Adipocyte (in vitro differentiated cells): ENCODE data around the gene SAMD4B.

Source experiments
- DNase-seq: peaks from one replicate; pipeline ENCODE4 v3.0.0-alpha.2; 2015; ENCODE audit warnings: low read depth
- H3K27me3 ChIP-seq: replicated peaks from 2 replicates; pipeline ENCODE4 v1.7.0; 2013; ENCODE audit warnings: mild to moderate bottlenecking, low read length, moderate library complexity; ENCODE audit not compliant: control insufficient read depth, insufficient read depth
- H3K36me3 ChIP-seq: 2 replicates; pipeline ENCODE4 v1.7.0; 2013; ENCODE audit warnings: low read length, mild to moderate bottlenecking, moderate library complexity; ENCODE audit not compliant: control insufficient read depth, insufficient read depth, severe bottlenecking
- H3K4me1 ChIP-seq: 2 replicates; pipeline ENCODE4 v1.7.0; 2013; ENCODE audit warnings: mild to moderate bottlenecking, low read length, moderate library complexity; ENCODE audit not compliant: control insufficient read depth, insufficient read depth
- H3K4me3 ChIP-seq: 2 replicates; pipeline ENCODE4 v1.7.0; 2013; ENCODE audit warnings: mild to moderate bottlenecking, low read length, moderate library complexity
- H3K9ac ChIP-seq: 2 replicates; pipeline ENCODE4 v1.7.0; 2013; ENCODE audit warnings: mild to moderate bottlenecking, low read length, moderate library complexity
- H3K9me3 ChIP-seq: 2 replicates; pipeline ENCODE4 v1.7.0; 2013; ENCODE audit warnings: mild to moderate bottlenecking, low read length, moderate library complexity; ENCODE audit not compliant: control insufficient read depth

Gene SAMD4B

DNA sequence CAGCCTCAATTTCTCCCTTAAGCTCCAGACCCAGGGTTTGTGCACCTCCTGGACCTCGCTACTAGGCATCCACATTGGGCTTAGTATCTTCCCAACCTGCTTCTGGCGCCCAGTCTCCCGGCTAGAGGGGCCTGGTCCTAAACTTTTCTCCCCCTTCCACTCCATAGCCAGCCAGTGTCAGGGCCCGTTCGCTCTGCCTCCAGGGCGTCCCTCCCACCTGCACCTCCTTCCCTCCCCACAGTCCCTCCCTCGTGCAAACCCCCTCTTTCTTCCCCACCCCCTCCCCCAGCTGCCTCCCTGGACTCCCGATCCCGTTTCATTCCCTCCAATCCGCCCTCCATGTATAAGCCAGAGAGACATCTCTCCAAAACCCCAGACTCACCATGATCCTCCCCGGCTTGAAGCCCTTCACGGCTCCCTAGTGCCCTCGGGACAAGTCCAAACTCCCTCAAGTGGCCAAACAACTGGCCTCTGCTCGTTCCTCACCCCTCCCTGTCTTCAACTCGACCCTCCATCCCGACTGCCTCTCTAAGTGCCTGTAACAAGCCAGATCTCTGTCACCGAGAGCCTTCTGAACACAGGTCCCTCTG is 997 bp upstream of the SAMD4B start:
- H3K9ac ChIP-seq, result peak overlapping the region; percentile 94
- peak overlapping the region; percentile 96 for H3K4me3 ChIP-seq
- peaks cover 27% of the 10 kb centered on the region for H3K4me1 ChIP-seq
- DNase-seq, result peak; percentile 67
- H3K9me3 ChIP-seq, result no peaks in the 10 kb centered on the region
- no peaks in the 10 kb centered on the region for H3K27me3 ChIP-seq
- peaks cover 3% of the 10 kb centered on the region for H3K36me3 ChIP-seq

GRCh38 chr19:39342647-39343305 is 555 bp downstream of the SAMD4B start:
- H3K9ac ChIP-seq, result peak overlapping the region; percentile 91
- no peaks in the 10 kb centered on the region for H3K27me3 ChIP-seq
- H3K36me3 ChIP-seq, result peaks cover 3% of the 10 kb centered on the region
- H3K4me1 ChIP-seq, result peaks cover 40% of the 10 kb centered on the region
- H3K4me3 ChIP-seq, result peak overlapping the region; percentile 90
- DNase-seq, result peak; percentile 59
- no peaks in the 10 kb centered on the region for H3K9me3 ChIP-seq

GRCh38 chr19:39345956-39346355 is 3.7 kb downstream of the SAMD4B start:
- Histone ChIP-seq H3K4me1 (peaks cover 42% of the 10 kb centered on the region), H3K36me3 (peaks cover 20% of the 10 kb centered on the region), H3K4me3 (no peak overlapping the region)

DNA sequence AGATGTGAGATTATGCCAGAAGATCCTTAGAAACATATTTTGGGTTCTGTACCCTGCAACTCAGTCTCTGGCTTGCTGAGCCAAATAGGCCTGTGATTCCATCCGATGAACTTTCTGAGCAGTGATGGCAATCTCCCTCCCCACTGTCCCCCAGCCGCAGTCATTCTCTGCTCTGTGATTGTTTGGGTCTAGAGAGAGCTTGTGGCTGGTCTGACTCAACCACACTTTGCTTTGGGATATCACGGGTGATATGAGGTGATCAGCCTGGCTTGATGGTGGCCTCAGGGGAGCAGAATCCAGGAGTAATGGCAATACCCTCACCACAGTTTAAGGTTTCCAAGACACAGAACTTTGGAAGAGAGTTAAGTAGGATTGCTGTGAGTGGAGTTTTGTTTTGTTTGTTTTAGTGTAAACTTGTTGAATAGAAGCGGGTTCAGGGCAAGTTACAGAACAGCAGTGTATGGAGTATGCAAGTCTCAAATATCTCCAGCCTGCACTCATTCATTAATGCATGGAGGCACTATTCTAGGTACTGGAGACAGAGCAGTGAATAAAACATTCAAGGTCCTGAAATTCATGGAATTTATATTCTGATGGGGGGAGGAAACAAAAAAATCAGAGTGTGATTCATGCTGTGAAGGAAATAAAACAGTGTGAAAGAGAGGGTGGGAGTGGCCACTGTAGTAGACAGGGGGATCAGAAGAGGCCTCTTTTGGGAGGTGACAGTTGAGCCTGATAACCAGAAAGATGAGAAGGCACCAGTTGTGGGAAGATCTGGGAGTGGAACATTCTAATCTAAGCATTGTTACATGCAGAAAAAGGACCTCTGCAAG is 5.3 kb downstream of the SAMD4B start:
- H3K27me3 ChIP-seq, result no peaks in the 10 kb centered on the region
- peaks cover 56% of the 10 kb centered on the region for H3K4me1 ChIP-seq
- H3K4me3 ChIP-seq, result peak overlapping the region; percentile 49
- peak overlapping the region; percentile 16 for H3K9ac ChIP-seq
- DNase-seq, result peak; percentile 35
- H3K36me3 ChIP-seq, result peaks cover 26% of the 10 kb centered on the region
- no peaks in the 10 kb centered on the region for H3K9me3 ChIP-seq

More at GRCh38 chr19:39345956-39346355, 3.7 kb downstream of the SAMD4B start:
- H3K9me3 ChIP-seq, result no peaks in the 10 kb centered on the region
- no peak overlapping the region for H3K9ac ChIP-seq
- H3K27me3 ChIP-seq, result no peaks in the 10 kb centered on the region
- DNase-seq, result no peak

DNA sequence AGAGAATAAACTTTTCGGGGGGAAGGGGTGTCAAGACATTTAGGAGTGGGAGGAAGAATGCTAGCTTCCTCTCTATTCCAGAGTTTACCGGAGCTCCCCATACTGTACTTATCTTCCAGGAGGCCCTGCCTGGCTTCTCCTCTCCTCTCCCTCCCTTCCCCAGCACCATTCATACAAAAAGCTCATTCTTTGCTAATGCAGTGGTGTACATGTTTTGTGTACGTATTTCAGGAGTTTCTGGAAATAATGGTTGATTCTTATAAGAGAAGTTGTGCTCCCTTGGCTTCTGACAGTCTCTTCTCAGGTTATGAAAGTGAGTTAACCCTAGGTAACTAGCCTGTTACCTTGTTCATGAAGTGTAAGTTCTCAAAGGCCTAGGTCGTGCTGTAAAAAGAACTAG is 7.1 kb downstream of the SAMD4B start:
- Histone ChIP-seq H3K9me3 (no peaks in the 10 kb centered on the region), H3K9ac (no peak overlapping the region), H3K4me3 (no peak overlapping the region), H3K27me3 (no peaks in the 10 kb centered on the region), H3K36me3 (peaks cover 32% of the 10 kb centered on the region), H3K4me1 (peaks cover 58% of the 10 kb centered on the region)
- DNase-seq, result no peak

DNA sequence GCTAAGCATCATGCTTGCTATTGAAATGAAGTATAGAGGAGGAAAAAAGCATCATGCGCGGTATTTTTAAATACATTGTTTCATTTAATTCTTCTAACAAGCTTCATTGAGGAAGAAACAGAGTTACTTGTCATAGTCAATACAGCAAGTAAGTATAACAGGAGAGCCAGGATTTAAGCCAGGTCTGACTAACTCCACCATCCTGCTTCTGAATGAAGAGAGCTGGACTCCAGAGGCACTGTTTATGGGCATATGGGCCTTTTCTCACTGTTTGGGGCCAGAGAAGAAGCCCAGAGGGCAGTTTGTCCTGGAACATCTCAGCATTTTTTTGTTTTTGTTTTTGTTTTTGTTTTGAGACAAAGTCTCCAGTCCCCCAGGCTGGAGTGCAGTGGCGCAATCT is 7.9 kb downstream of the SAMD4B start:
- peaks cover 40% of the 10 kb centered on the region for H3K36me3 ChIP-seq
- no peak for DNase-seq

DNA sequence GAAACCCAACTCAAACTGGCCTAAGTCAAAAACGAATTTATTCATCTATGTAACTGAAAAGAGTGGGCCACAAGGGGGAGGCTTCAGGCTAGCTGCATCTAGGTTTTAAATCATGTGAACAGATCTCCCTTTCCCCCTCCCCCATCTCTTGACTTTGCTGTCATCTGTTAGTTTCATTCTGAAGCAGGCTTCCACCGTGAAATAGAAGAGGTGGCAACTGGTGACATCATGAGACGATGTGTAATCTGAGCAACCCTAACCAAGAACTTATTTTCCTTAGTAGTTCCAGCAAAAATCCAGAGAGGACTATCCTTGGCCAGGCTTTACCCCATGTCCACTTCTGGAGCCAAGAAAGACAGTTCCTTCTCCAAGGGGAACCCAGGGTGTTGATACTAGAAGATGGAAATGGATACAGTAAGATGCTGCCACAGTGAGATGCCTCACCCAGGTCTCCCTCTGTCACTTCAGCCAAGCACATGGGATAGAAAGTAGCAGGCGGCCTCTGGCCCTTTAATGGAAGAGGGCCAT is 9.4 kb downstream of the SAMD4B start:
- Histone ChIP-seq H3K9me3 (no peaks in the 10 kb centered on the region), H3K27me3 (no peaks in the 10 kb centered on the region), H3K4me1 (peaks cover 45% of the 10 kb centered on the region), H3K9ac (peak overlapping the region; percentile 43), H3K4me3 (peak overlapping the region; percentile 22), H3K36me3 (peaks cover 52% of the 10 kb centered on the region)
- no peak for DNase-seq

More for the DNA sequence above, 7.9 kb downstream of the SAMD4B start:
- no peaks in the 10 kb centered on the region for H3K9me3 ChIP-seq
- no peak overlapping the region for H3K9ac ChIP-seq
- H3K4me3 ChIP-seq, result no peak overlapping the region
- peaks cover 54% of the 10 kb centered on the region for H3K4me1 ChIP-seq
- H3K27me3 ChIP-seq, result no peaks in the 10 kb centered on the region

DNA sequence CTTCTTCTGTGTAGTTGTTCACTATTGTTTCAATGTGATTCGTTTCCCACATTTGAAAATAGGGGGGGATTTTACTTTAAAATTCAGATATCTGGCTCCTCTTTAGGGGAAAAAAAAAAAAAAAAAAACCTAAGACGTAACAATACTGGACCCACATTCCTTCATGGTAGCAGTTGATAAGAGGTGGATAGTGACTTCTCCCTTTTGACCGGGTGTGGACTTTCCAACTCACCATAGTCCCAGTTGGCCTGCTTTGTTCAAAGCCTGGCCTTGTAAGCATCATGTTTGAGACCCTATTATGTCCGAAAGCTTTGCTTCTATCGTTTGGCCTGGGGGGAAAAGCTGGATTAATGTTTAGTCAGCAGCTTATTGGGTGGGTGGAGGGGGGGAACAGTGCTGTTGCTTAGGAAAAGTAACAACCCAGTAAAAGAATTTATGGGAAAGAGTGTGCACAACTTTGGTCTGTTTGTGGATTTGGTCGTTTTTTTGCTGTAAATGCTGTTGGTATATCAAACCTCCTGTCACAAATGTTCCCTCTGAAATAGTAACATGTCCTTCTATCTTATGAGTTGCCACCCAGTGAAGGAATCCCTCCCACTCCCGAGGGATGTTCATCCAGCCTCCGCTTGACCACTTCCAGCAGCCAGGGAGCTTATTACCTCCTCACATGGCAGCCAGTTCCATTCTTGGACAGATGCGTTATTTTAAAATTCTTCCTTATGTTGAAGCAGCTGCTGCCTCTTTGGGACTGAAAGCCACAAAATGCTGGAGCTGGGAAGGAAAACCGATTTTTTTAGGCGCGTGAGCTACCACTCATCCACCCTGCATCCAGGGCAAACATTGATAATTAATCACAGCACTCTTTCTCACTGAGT is 10.4 kb downstream of the SAMD4B start:
- no peak for DNase-seq
- H3K9me3 ChIP-seq, result no peaks in the 10 kb centered on the region
- H3K36me3 ChIP-seq, result peaks cover 62% of the 10 kb centered on the region
- H3K4me3 ChIP-seq, result peak overlapping the region; percentile 49
- H3K4me1 ChIP-seq, result peaks cover 35% of the 10 kb centered on the region
- peak overlapping the region; percentile 65 for H3K9ac ChIP-seq
- no peaks in the 10 kb centered on the region for H3K27me3 ChIP-seq

GRCh38 chr19:39355253-39355652 is 13.0 kb downstream of the SAMD4B start:
- no peaks in the 10 kb centered on the region for H3K27me3 ChIP-seq
- no peak overlapping the region for H3K9ac ChIP-seq
- H3K4me1 ChIP-seq, result peaks cover 24% of the 10 kb centered on the region
- no peaks in the 10 kb centered on the region for H3K9me3 ChIP-seq
- H3K4me3 ChIP-seq, result no peak overlapping the region
- peaks cover 69% of the 10 kb centered on the region for H3K36me3 ChIP-seq
- no peak for DNase-seq

- H3K27me3 ChIP-seq, result no peaks in the 10 kb centered on the region
- peaks cover 23% of the 10 kb centered on the region for H3K4me1 ChIP-seq
- peaks cover 77% of the 10 kb centered on the region for H3K36me3 ChIP-seq
- H3K9ac ChIP-seq, result no peak overlapping the region
- no peak for DNase-seq
- H3K9me3 ChIP-seq, result no peaks in the 10 kb centered on the region
- H3K4me3 ChIP-seq, result no peak overlapping the region
Observed at GRCh38 chr19:39356073-39356472, 13.9 kb downstream of the SAMD4B start.
